ENCODE results near the gene DDX43.
"Not testable (repeated sequence)": the region's sequence is repeated elsewhere in the genome, so short reads cannot be mapped to it uniquely, and the experiment has no call there.

The DDX43 gene

GRCh38 chr6:73394577-73395354 is at the start of gene DDX43:
Gene DDX43, plus strand, starts transcription at chr6:73394828. Its CDS starts 78 bp downstream, at chr6:73394906.
- no peak for DNase-seq

GRCh38 chr6:73348550-73349204 is 46.0 kb upstream of the DDX43 start:
- no peak for DNase-seq

GRCh38 chr6:73349311-73349710 is 45.3 kb upstream of the DDX43 start:
- no peak for DNase-seq

GRCh38 chr6:73353636-73354593 is 40.7 kb upstream of the DDX43 start, which contains the start of gene DPPA5:
Gene DPPA5, minus strand, starts transcription at chr6:73354276. Its CDS starts 51 bp downstream, at chr6:73354225.
- no peak for DNase-seq

- no peak for DNase-seq
These were observed 32.3 kb upstream of the DDX43 start, which contains the start of gene KHDC3L for GRCh38 chr6:73362358-73362757. Gene KHDC3L, plus strand, starts transcription at chr6:73362658. Its CDS starts 72 bp downstream, at chr6:73362730.

GRCh38 chr6:73362869-73363536 is 31.6 kb upstream of the DDX43 start:
- DNase-seq: no peak

GRCh38 chr6:73363537-73363875 is 31.1 kb upstream of the DDX43 start:
- no peak for DNase-seq

- DNase-seq: no peak
These were observed 30.5 kb upstream of the DDX43 start for GRCh38 chr6:73364121-73364520.

GRCh38 chr6:73364549-73364948 is 30.1 kb upstream of the DDX43 start:
- DNase-seq: no peak

- DNase-seq: no peak
These were observed 26.8 kb upstream of the DDX43 start for GRCh38 chr6:73367761-73368355.

GRCh38 chr6:73368675-73369074 is 26.0 kb upstream of the DDX43 start:
- DNase-seq: no peak

- no peak for DNase-seq
These were observed 25.5 kb upstream of the DDX43 start for GRCh38 chr6:73369157-73369556.

- no peak for DNase-seq
These were observed 25.1 kb upstream of the DDX43 start, which contains the start of gene OOEP for GRCh38 chr6:73369563-73369962. Gene OOEP, minus strand, starts transcription at chr6:73369897. Its CDS starts 105 bp downstream, at chr6:73369792.

GRCh38 chr6:73371984-73372383 is 22.6 kb upstream of the DDX43 start:
- no peak for DNase-seq

GRCh38 chr6:73372516-73372915 is 22.1 kb upstream of the DDX43 start:
- no peak for DNase-seq

GRCh38 chr6:73375216-73375615 is 19.4 kb upstream of the DDX43 start:
- no peak for DNase-seq

GRCh38 chr6:73377225-73377624 is 17.4 kb upstream of the DDX43 start:
- no peak for DNase-seq

GRCh38 chr6:73381531-73381930 is 13.1 kb upstream of the DDX43 start:
- not testable (repeated sequence) for DNase-seq

- DNase-seq: no peak
These were observed 12.0 kb upstream of the DDX43 start for GRCh38 chr6:73382462-73383113.

GRCh38 chr6:73388433-73388799 is 6.2 kb upstream of the DDX43 start:
- DNase-seq: no peak

GRCh38 chr6:73388800-73389512 is 5.7 kb upstream of the DDX43 start:
- no peak for DNase-seq

Measured in COR-L47 (cell line).